Adrenal gland (tissue), 12 donors: ENCODE results near the gene LDLRAP1. TPM values are rescaled to one million over a fixed set of nuclear protein-coding genes. Genes with fewer than 3 reads are reported as not detected.

Experiments
- DNase-seq, 7 donors: peaks; one replicate each; pipeline ENCODE4 v3.0.0-alpha.2; 2019 to 2020
- H3K27ac ChIP-seq, 5 donors: fragments of 200-600 bp; sonication (generic) in 4 of 5; 1 replicate in 3 of 5; 2 replicates in 2 of 5; pipeline versions ENCODE4 v1.5.1 to v1.8.0; 2016 to 2020; ENCODE audit warnings: mild to moderate bottlenecking in 1 of 5
- H3K27me3 ChIP-seq: fragments of 200-600 bp; 2 replicates; pipeline ENCODE4 v1.8.0; 2021
- H3K36me3 ChIP-seq, 2 donors: fragments of 200-600 bp; replicated peaks in 1 of 2; 1 replicate in 1 of 2; 2 replicates in 1 of 2; pipeline versions ENCODE4 v1.5.1 to v1.8.0; 2018 to 2022
- H3K4me1 ChIP-seq, 2 donors: fragments of 200-600 bp; replicated peaks in 1 of 2; 1 replicate in 1 of 2; 2 replicates in 1 of 2; pipeline versions ENCODE4 v1.5.1 to v1.8.0; 2018 to 2021
- H3K4me3 ChIP-seq, 4 donors: fragments of 200-600 bp; sonication (generic) in 3 of 4; one replicate each; pipeline ENCODE4 v1.5.1; 2016 to 2018
- H3K9me3 ChIP-seq, 3 donors: fragments of 200-600 bp; sonication (generic) in 1 of 3; replicated peaks in 1 of 3; 1 replicate in 2 of 3; 2 replicates in 1 of 3; pipeline versions ENCODE4 v1.5.1 to v1.8.0; 2016 to 2021
- CTCF ChIP-seq, 6 experiments: fragments of 450-650 bp in 4 of 6; fragments of 200-600 bp in 2 of 6; sonication (generic) in 1 of 6; IDR thresholded peaks; 1 replicate in 5 of 6; 2 replicates in 1 of 6; pipeline versions ENCODE4 v1.5.1 to v1.8.0; 2016 to 2021; ENCODE audit warnings: antibody characterized with exemption in 6 of 6, mild to moderate bottlenecking in 2 of 6, moderate library complexity in 1 of 6
- POLR2A ChIP-seq, 2 donors: fragments of 450-650 bp; IDR thresholded peaks; one replicate each; pipeline ENCODE4 v1.6.1; 2017; ENCODE audit warnings: antibody characterized with exemption in 2 of 2, mild to moderate bottlenecking in 2 of 2, moderate library complexity in 1 of 2
- WGBS, 4 donors: extraction: QIAGEN DNeasy Blood & Tissue Kit in 2 of 4; methylation state at CpG; one replicate each; pipeline versions ENCODE4 v1.1.5 to v1.1.7; 2013 to 2017; 5-methylcytosine and 5-hydroxymethylcytosine counted together
- intact Hi-C, 2 donors: fragments of 100-400 bp; cut with DNase I; formaldehyde crosslinking; loops; one replicate each; pipeline versions ENCODE4 v1.14.1 to v1.15.0; 2022 to 2023
- polyA plus RNA-seq, 3 donors: library from polyadenylated mRNA; stranded (reverse); fragments of 200-250 nt in 2 of 3; fragments of 350-450 nt in 1 of 3; fragmentation: Illumina TruSeq in 1 of 3; extraction: RNeasy Lipid Tissue Mini Kit (QIAGEN cat#74804) in 1 of 3; gene quantifications; one replicate each; pipeline ENCODE4 v1.2.3, GENCODE V29; 2013 to 2014
- total RNA-seq, 9 donors: library from RNA; depleted of rRNA in 4 of 9; stranded (reverse); fragments of >200 nt in 4 of 9; fragments of 120-200 nt in 1 of 9; fragmentation: NEBNext Ultra II Directional in 1 of 9; extraction: Animal tissue kit (Norgen Biotek cat#: 25700) in 1 of 9; gene quantifications; one replicate each; pipeline versions ENCODE4 v1.1.0 to v1.2.4, GENCODE V29; 2013 to 2023
- donor health status: healthy with polysubstance abuse.
- donor health status: Bipolar disorder and iron deficiency.
- donor health status: DM: yes; HTN: yes; CAD: no.
- donor health status: DM: no; HTN: no; CAD: no.
- donor health status: DM: no; HTN: no; CAD: no.
- donor health status: DM: yes; HTN: yes; CAD: no.

LDLRAP1 gene
- total and polyA plus RNA-seq, 12 donors: 6.8 to 39.1 (median 27.3) TPM

GRCh38 chr1:25617625-25618432, 74.4 kb downstream of the LDLRAP1 start:
- TF ChIP-seq POLR2A (IDR thresholded peaks at IDR 0.05): no peak
- TF ChIP-seq CTCF (IDR thresholded peaks at IDR 0.05): no peak
- 11 to 83% (median 19%) methylated on average over 1 to 66 of the region's 66 CpGs for WGBS, 4 donors
- peak in 5 of 7 donors; percentile 13 to 38 (median 22) for DNase-seq
- intact Hi-C loops: loop anchor here in 1 of 2 donors (5.0 kb wide), 1 partner anchor 79 kb away; no protein-coding TSS in a partner anchor
- Histone ChIP-seq H3K9me3 (no peaks in the 10 kb centered on the region), H3K36me3 (no peaks in the 10 kb centered on the region), H3K27ac (peak overlapping the region in 3 of 5 donors; percentile 18 to 86 (median 49)), H3K27me3 (no peaks in the 10 kb centered on the region), H3K4me3 (peak overlapping the region in 3 of 4 donors; percentile 32 to 99 (median 42)), H3K4me1 (peaks cover 6 to 45% of the 10 kb centered on the region in 2 donors)

- TF ChIP-seq CTCF (IDR thresholded peaks at IDR 0.05): no peak
- TF ChIP-seq POLR2A (IDR thresholded peaks at IDR 0.05): no peak
- DNase-seq: no peak
- Histone ChIP-seq H3K4me1 (peaks cover 6 to 50% of the 10 kb centered on the region in 2 donors), H3K27me3 (no peaks in the 10 kb centered on the region), H3K27ac (peak overlapping the region in 2 of 5 donors; percentile 49 to 86), H3K36me3 (no peaks in the 10 kb centered on the region), H3K9me3 (no peaks in the 10 kb centered on the region), H3K4me3 (peak overlapping the region in 1 of 4 donors; percentile 99)
- 67 to 82% (median 72%) methylated on average over 4 of the region's 4 CpGs for WGBS, 4 donors
- intact Hi-C loops: loop anchor here in 1 of 2 donors (5.0 kb wide), 1 partner anchor 79 kb away; no protein-coding TSS in a partner anchor
These were observed 75.0 kb downstream of the LDLRAP1 start for GRCh38 chr1:25618433-25618808.

Other genes starting within 250 kb of the LDLRAP1 start
- gene TMEM50A, start 205.3 kb upstream of the LDLRAP1 start, total RNA-seq: 100 to 1,000 TPM in 8 of 9 donors, 10 to 100 TPM in 1; 85.2 to 230 (median 154) TPM
- 100 to 1,000 TPM in 2 of 3 donors, 10 to 100 TPM in 1; 77.5 to 177 (median 154) TPM for gene TMEM50A, start 205.3 kb upstream of the LDLRAP1 start, polyA plus RNA-seq
- 1 to 10 TPM in 4 of 9 donors, under 1 TPM in 1, not detected in 4; 0.61 to 4.0 (median 1.1) TPM for gene RHCE, start 122.8 kb upstream of the LDLRAP1 start, total RNA-seq
- under 1 TPM in 2 of 3 donors, not detected in 1; 0.59 to 0.71 TPM for gene RHCE, start 122.8 kb upstream of the LDLRAP1 start, polyA plus RNA-seq
- gene MACO1, start 112.7 kb upstream of the LDLRAP1 start, total RNA-seq: 10 to 100 TPM; 25.2 to 48.4 (median 30.7) TPM
- 10 to 100 TPM; 15.1 to 45.4 (median 20.7) TPM for gene MACO1, start 112.7 kb upstream of the LDLRAP1 start, polyA plus RNA-seq
- 10 to 100 TPM in 8 of 9 donors, 1 to 10 TPM in 1; 2.7 to 58.7 (median 30.0) TPM for gene MAN1C1, start 73.2 kb downstream of the LDLRAP1 start, total RNA-seq
- gene MAN1C1, start 73.2 kb downstream of the LDLRAP1 start, polyA plus RNA-seq: 10 to 100 TPM in 2 of 3 donors, 1 to 10 TPM in 1; 8.3 to 14.1 (median 13.7) TPM